Rectal smooth muscle tissue (tissue), 1 donor: Measurements from ENCODE around the gene RIOX2.
"Not testable (repeated sequence)": the region's sequence is repeated elsewhere in the genome, so short reads cannot be mapped to it uniquely, and the experiment has no call there.

ENCODE experiments used
- H3K27ac ChIP-seq: one replicate; pipeline ENCODE4 v1.7.0; 2013; ENCODE audit warnings: low read depth, low read length, inconsistent platforms
- H3K27me3 ChIP-seq: one replicate; pipeline ENCODE4 v1.7.0; 2013; ENCODE audit warnings: low read length; ENCODE audit not compliant: control insufficient read depth, insufficient read depth
- H3K36me3 ChIP-seq: one replicate; pipeline ENCODE4 v1.7.0; 2013; ENCODE audit warnings: low read length; ENCODE audit not compliant: control insufficient read depth, insufficient read depth
- H3K4me1 ChIP-seq: one replicate; pipeline ENCODE4 v1.7.0; 2013; ENCODE audit warnings: low read length; ENCODE audit not compliant: control insufficient read depth, insufficient read depth
- H3K4me3 ChIP-seq: one replicate; pipeline ENCODE4 v1.7.0; 2013; ENCODE audit warnings: low read length
- H3K9ac ChIP-seq: one replicate; pipeline ENCODE4 v1.7.0; 2013; ENCODE audit warnings: low read length

The RIOX2 gene

GRCh38 chr3:97927704-97928103 is 44.5 kb downstream of the RIOX2 start:
- Histone ChIP-seq H3K4me1 (no peaks in the 10 kb centered on the region), H3K36me3 (no peaks in the 10 kb centered on the region), H3K27ac (no peak overlapping the region), H3K4me3 (no peak overlapping the region), H3K27me3 (no peaks in the 10 kb centered on the region), H3K9ac (no peak overlapping the region)

GRCh38 chr3:97917813-97918536 is 54.3 kb downstream of the RIOX2 start:
- H3K36me3 ChIP-seq, result peaks cover 6% of the 10 kb centered on the region
- no peaks in the 10 kb centered on the region for H3K27me3 ChIP-seq
- no peak overlapping the region for H3K9ac ChIP-seq
- no peak overlapping the region for H3K27ac ChIP-seq
- H3K4me3 ChIP-seq, result no peak overlapping the region
- H3K4me1 ChIP-seq, result no peaks in the 10 kb centered on the region

DNA sequence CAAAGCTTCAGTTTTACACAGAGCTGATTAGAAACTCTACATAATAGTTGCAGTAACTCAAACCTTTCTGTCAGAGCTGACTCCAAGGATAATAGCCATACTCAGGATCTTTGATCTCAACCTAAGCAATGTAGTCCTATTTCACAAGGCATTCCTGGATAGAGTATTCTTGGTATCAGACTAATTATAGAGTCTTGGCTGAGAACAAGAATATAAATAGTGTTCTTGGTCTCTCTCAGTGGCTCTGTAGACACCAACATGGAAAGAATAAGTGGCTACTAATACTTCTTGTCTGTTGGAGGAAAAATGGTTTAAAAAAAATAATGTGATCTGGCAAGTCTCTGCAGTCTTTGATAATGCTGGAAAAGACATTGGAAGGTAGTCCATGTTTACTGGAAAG is 55.7 kb downstream of the RIOX2 start:
- H3K4me1 ChIP-seq, result no peaks in the 10 kb centered on the region
- no peaks in the 10 kb centered on the region for H3K27me3 ChIP-seq
- H3K36me3 ChIP-seq, result peaks cover 6% of the 10 kb centered on the region
- H3K4me3 ChIP-seq, result no peak overlapping the region
- H3K27ac ChIP-seq, result no peak overlapping the region
- no peak overlapping the region for H3K9ac ChIP-seq

DNA sequence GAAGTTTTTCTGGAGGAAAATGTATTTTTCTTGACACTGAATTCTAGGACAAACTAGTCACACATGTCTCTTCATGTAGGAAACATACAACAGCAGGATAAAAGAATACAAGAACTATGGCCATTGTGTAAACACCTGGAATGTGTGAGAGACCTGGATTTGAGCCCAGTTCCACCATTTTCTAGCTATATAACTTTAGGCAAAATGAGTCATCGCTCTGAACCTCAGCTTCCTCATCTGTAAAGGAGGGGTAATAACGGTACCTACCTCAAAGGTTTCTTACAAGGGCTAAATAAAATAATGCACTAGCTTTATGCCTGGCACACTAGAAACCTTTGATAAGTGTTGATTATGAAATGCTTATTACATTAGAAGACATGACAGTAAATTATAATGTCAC is 57.8 kb downstream of the RIOX2 start:
- Histone ChIP-seq H3K9ac (no peak overlapping the region), H3K4me3 (no peak overlapping the region), H3K27me3 (no peaks in the 10 kb centered on the region), H3K4me1 (peaks cover 4% of the 10 kb centered on the region), H3K36me3 (peaks cover 6% of the 10 kb centered on the region), H3K27ac (no peak overlapping the region)

DNA sequence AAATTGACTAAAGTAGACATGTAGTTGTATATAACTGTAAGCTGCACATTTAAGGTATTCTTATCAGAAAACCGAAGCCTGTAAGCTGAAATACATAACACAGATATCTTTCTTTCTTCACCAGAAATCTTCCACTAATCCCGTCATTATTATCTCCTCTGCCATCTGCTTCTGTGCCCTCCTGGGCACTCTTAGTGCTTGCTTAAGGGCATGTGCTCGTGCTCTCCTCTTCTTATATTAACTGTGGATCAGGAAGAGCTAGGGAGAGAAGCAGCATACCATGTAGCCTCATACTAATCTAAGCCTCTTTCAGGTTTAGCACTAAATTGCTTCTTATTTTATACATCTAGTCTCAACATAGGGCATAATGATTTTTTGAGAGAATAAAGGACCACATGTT is 60.8 kb downstream of the RIOX2 start:
- Histone ChIP-seq H3K36me3 (peaks cover 3% of the 10 kb centered on the region), H3K4me3 (no peak overlapping the region), H3K9ac (no peak overlapping the region), H3K4me1 (peaks cover 4% of the 10 kb centered on the region), H3K27ac (no peak overlapping the region), H3K27me3 (no peaks in the 10 kb centered on the region)

- H3K4me3 ChIP-seq, result no peak overlapping the region
Observed at GRCh38 chr3:97910931-97911351, 61.3 kb downstream of the RIOX2 start.

GRCh38 chr3:97910236-97910831 is 61.9 kb downstream of the RIOX2 start:
- not testable (repeated sequence) for H3K27me3 ChIP-seq, H3K4me3 ChIP-seq, H3K9ac ChIP-seq, H3K27ac ChIP-seq, H3K36me3 ChIP-seq, H3K4me1 ChIP-seq

More at GRCh38 chr3:97910931-97911351, 61.3 kb downstream of the RIOX2 start:
- Histone ChIP-seq H3K9ac (no peak overlapping the region), H3K4me1 (peaks cover 4% of the 10 kb centered on the region), H3K36me3 (peaks cover 3% of the 10 kb centered on the region), H3K27me3 (no peaks in the 10 kb centered on the region), H3K27ac (no peak overlapping the region)

GRCh38 chr3:97909830-97910229 is 62.4 kb downstream of the RIOX2 start:
- H3K4me1 ChIP-seq, H3K36me3 ChIP-seq, H3K27me3 ChIP-seq, H3K9ac ChIP-seq, H3K4me3 ChIP-seq, H3K27ac ChIP-seq: not testable (repeated sequence)

GRCh38 chr3:97901313-97902248 is 70.7 kb downstream of the RIOX2 start:
- no peaks in the 10 kb centered on the region for H3K4me1 ChIP-seq
- H3K4me3 ChIP-seq, result no peak overlapping the region
- H3K27me3 ChIP-seq, result no peaks in the 10 kb centered on the region
- peaks cover 5% of the 10 kb centered on the region for H3K36me3 ChIP-seq
- no peak overlapping the region for H3K9ac ChIP-seq
- no peak overlapping the region for H3K27ac ChIP-seq

DNA sequence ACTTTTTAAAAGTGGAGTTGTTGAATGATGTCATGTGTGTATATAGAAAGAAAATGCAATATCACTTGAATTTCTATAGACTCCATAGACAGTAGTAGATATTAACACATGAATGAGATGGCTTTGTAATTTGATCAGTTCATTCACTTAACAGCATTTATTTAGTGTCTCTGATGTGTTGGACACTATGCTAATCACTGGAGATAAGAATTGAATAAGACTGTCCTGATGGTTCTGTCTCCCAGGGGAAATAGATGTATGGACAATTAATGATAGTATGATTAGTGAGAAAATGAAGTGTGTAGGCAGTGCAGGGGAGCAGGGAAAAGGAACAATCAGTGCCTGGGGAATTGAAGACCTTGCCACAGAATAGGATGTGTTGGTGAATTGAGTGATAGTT is 72.9 kb downstream of the RIOX2 start:
- Histone ChIP-seq H3K27me3 (no peaks in the 10 kb centered on the region), H3K9ac (no peak overlapping the region), H3K4me3 (no peak overlapping the region), H3K27ac (no peak overlapping the region), H3K36me3 (peaks cover 5% of the 10 kb centered on the region), H3K4me1 (no peaks in the 10 kb centered on the region)

DNA sequence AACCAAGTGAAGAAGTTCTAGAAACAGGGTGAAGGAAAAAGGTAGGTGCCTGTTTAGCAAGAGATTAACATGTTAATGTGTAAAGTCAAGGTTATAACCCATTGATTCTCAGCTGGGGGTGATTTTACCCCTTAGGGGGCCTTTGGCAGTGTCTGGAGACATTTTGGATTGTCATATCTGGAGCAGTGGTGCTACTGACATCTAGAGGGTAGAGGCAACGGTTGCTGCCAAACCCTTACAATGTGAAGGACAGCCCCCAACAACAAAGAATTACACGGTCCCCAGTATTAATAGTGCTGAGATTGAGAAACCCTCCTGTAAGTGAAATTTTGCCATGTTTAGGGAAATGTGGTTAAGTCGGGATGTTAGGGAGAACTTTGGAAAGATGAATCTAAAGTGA is 75.7 kb downstream of the RIOX2 start:
- H3K4me3 ChIP-seq, result no peak overlapping the region
- H3K4me1 ChIP-seq, result no peaks in the 10 kb centered on the region
- no peaks in the 10 kb centered on the region for H3K27me3 ChIP-seq
- H3K9ac ChIP-seq, result no peak overlapping the region
- H3K27ac ChIP-seq, result no peak overlapping the region
- peaks cover 5% of the 10 kb centered on the region for H3K36me3 ChIP-seq

DNA sequence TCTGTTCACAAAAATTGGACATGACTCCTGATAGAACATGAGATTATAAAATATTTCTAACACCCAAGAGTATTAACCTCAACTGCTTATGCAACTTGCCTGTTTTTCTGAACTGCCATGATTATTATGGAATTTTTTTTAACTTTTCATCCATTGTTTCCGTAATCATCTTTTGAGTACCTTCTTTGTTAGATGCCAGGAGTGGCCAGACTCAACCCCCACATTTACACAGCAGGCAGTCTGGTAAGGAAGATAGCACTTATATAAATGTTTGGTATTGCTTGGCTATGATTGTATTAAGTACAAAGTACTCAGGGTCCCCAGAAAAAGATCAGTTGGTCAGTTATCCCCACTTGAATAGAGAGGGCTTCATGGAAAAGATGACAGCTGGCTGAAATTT is 76.1 kb downstream of the RIOX2 start:
- H3K27me3 ChIP-seq, result no peaks in the 10 kb centered on the region
- H3K9ac ChIP-seq, result no peak overlapping the region
- H3K4me3 ChIP-seq, result no peak overlapping the region
- H3K36me3 ChIP-seq, result peaks cover 5% of the 10 kb centered on the region
- no peak overlapping the region for H3K27ac ChIP-seq
- no peaks in the 10 kb centered on the region for H3K4me1 ChIP-seq
